Measurements from ENCODE around the gene CORIN.

The CORIN gene

GRCh38 chr4:47567511-47567910 lies 270.4 kb downstream of the CORIN start:
- ChIA-PET CTCF (interaction anchor here (0.6 to 0.7 kb wide), 2 partner anchors 17 to 28 kb away, joined by 3 to 5 read pairs; no protein-coding TSS in a partner anchor), POLR2A (interaction anchor here (0.9 kb wide), 1 partner anchor 82 kb away, joined by 3 read pairs; the partner anchor contains the start of gene ATP10D)
- Histone ChIP-seq H3K4me3 (ENCODE audit: low read depth, low read length) (no peak overlapping the region), H3K36me3 (ENCODE audit: control insufficient read depth in 2 of 2, insufficient read depth in 1 of 2, low read length in 2 of 2) (peaks cover 0 to 6% of the 10 kb centered on the region in 2 experiments; a peak in 1 of 3 replicates), H3K27ac (ENCODE audit: extremely low read depth, low read depth, low read length) (no peak overlapping the region), H3K4me1 (ENCODE audit: control insufficient read depth, insufficient read depth, low read length) (no peaks in the 10 kb centered on the region), H3K9me3 (ENCODE audit: control insufficient read depth, insufficient read depth, low read depth, low read length) (no peaks in the 10 kb centered on the region)
- TF ChIP-seq ZNF2 (tag by site-specific recombination; IDR thresholded peaks at IDR 0.05) (no peak), ZNF514 (tag by site-specific recombination; IDR thresholded peaks at IDR 0.05) (no peak), BCL11B (tag by site-specific recombination; IDR thresholded peaks at IDR 0.05; ENCODE audit: low read depth) (no peak), AEBP2 (tag by site-specific recombination; IDR thresholded peaks at IDR 0.05; ENCODE audit: borderline replicate concordance) (no peak), ZNF274 (IDR thresholded peaks at IDR 0.05; ENCODE audit: low read length) (no peak), ZNF274 (tag by site-specific recombination; IDR thresholded peaks at IDR 0.05; ENCODE audit: borderline replicate concordance) (no peak), ZNF350 (tag by site-specific recombination; IDR thresholded peaks at IDR 0.05) (no peak), MZF1 (tag by site-specific recombination; IDR thresholded peaks at IDR 0.05; ENCODE audit: borderline replicate concordance) (no peak), SP3 (tag by site-specific recombination; IDR thresholded peaks at IDR 0.05) (no peak), REPIN1 (tag by site-specific recombination; IDR thresholded peaks at IDR 0.05; ENCODE audit: low read depth) (no peak), YY2 (tag by site-specific recombination; IDR thresholded peaks at IDR 0.05) (no peak), ZSCAN16 (tag by site-specific recombination; IDR thresholded peaks at IDR 0.05) (no peak), ZNF175 (tag by site-specific recombination; IDR thresholded peaks at IDR 0.05) (no peak), ZBTB11 (tag by site-specific recombination; conservative IDR thresholded peaks at IDR 0.05; ENCODE audit: low read depth) (no peak), ZIC2 (tag by site-specific recombination; IDR thresholded peaks at IDR 0.05) (no peak), OSR2 (tag by site-specific recombination; IDR thresholded peaks at IDR 0.05) (no peak), ZNF157 (tag by site-specific recombination; IDR thresholded peaks at IDR 0.05) (no peak)

- POLR2A ChIA-PET, result interaction anchor here (0.9 kb wide), 1 partner anchor 82 kb away, joined by 3 read pairs; the partner anchor contains the start of gene ATP10D
- no peak overlapping the region for H3K27ac ChIP-seq (ENCODE audit: extremely low read depth, low read depth, low read length)
- no peaks in the 10 kb centered on the region for H3K4me1 ChIP-seq (ENCODE audit: control insufficient read depth, insufficient read depth, low read length)
- no peak overlapping the region for H3K4me3 ChIP-seq (ENCODE audit: low read depth, low read length)
- H3K36me3 ChIP-seq (ENCODE audit: control insufficient read depth in 2 of 2, insufficient read depth in 1 of 2, low read length in 2 of 2), result peaks cover 0 to 6% of the 10 kb centered on the region in 2 experiments; a peak in 1 of 3 replicates
- TF ChIP-seq ZNF645 (tag by site-specific recombination; IDR thresholded peaks at IDR 0.05) (no peak), GLI4 (tag by site-specific recombination; IDR thresholded peaks at IDR 0.05) (no peak), ZNF302 (tag by site-specific recombination; IDR thresholded peaks at IDR 0.05; ENCODE audit: low read depth) (no peak), SETDB1 (IDR thresholded peaks at IDR 0.05; ENCODE audit: insufficient read length, low read length) (no peak), ZNF513 (tag by site-specific recombination; IDR thresholded peaks at IDR 0.05) (no peak), SP2 (tag by site-specific recombination; IDR thresholded peaks at IDR 0.05) (no peak)
- H3K9me3 ChIP-seq (ENCODE audit: control insufficient read depth, insufficient read depth, low read depth, low read length), result no peaks in the 10 kb centered on the region
- CTCF ChIA-PET, result interaction anchor here (0.7 to 0.8 kb wide), 3 partner anchors 15 to 104 kb away, joined by 3 read pairs; partner anchors contain the start of gene COMMD8
Measured at GRCh38 chr4:47566969-47567368, 270.9 kb downstream of the CORIN start.
